CD4-positive, alpha-beta T cell (primary cell): ENCODE data around the gene OSBPL3. TPM values are rescaled to one million over a fixed set of nuclear protein-coding genes. Genes with fewer than 3 reads are reported as not detected.

Experiments
- ATAC-seq: fragments of 200-7000 bp; cut with Tn5 transposase; one replicate; pipeline ENCODE4 v1.10.0; 2022; ENCODE audit warnings: mild to moderate bottlenecking; ENCODE audit not compliant: poor library complexity
- CTCF ChIA-PET: fragments of 350-600 bp; sonication (Branson Sonifier 250); formaldehyde crosslinking; loops from one replicate; lab custom pipeline; 2021; ENCODE audit warnings: antibody characterized with exemption, inconsistent platforms; lab: Charles Lee
- POLR2A ChIA-PET: fragments of 350-600 bp; sonication (Branson Sonifier 250); formaldehyde crosslinking; loops from one replicate; lab custom pipeline; 2021; ENCODE audit warnings: antibody characterized with exemption, inconsistent platforms; lab: Charles Lee
- DNase-seq, 14 experiments: peaks; one replicate each; pipeline ENCODE4 v3.0.0-alpha.2; 2013 to 2020; ENCODE audit warnings: mixed read lengths in 2 of 14
- H3K27ac ChIP-seq, 2 donors: one replicate each; pipeline versions ENCODE4 v1.5.1 to v1.7.0; 2013; ENCODE audit warnings: low read length in 2 of 2, low read depth in 1 of 2, mild to moderate bottlenecking in 1 of 2
- H3K27me3 ChIP-seq, 2 experiments: 1 replicate in 1 of 2; 2 replicates in 1 of 2; pipeline versions ENCODE4 v1.6.1 to v1.7.0; 2013; ENCODE audit warnings: low read length in 2 of 2, control low read depth in 1 of 2, mild to moderate bottlenecking in 1 of 2, moderate library complexity in 1 of 2; ENCODE audit not compliant: insufficient read depth in 2 of 2, control insufficient read depth in 1 of 2
- H3K36me3 ChIP-seq: one replicate; pipeline ENCODE4 v1.6.1; 2013; ENCODE audit warnings: low read length, control low read depth; ENCODE audit not compliant: insufficient read depth
- H3K4me1 ChIP-seq: one replicate; pipeline ENCODE4 v1.6.1; 2013; ENCODE audit warnings: low read length, control low read depth; ENCODE audit not compliant: insufficient read depth
- H3K4me3 ChIP-seq: one replicate; pipeline ENCODE4 v1.5.1; 2013; ENCODE audit warnings: mild to moderate bottlenecking, low read length, moderate library complexity
- H3K9me3 ChIP-seq, 2 experiments: 1 replicate in 1 of 2; 2 replicates in 1 of 2; pipeline versions ENCODE4 v1.6.1 to v1.7.0; 2013; ENCODE audit warnings: low read length in 2 of 2, mild to moderate bottlenecking in 2 of 2, control low read depth in 1 of 2, moderate library complexity in 1 of 2; ENCODE audit not compliant: control insufficient read depth in 1 of 2, insufficient read depth in 1 of 2
- H3K27ac Mint-ChIP-seq: one replicate; pipeline ENCODE4 v1.8.0; 2020; ENCODE audit warnings: mixed read lengths
- H3K27me3 Mint-ChIP-seq: one replicate; pipeline ENCODE4 v1.8.0; 2021; ENCODE audit warnings: mixed read lengths
- H3K36me3 Mint-ChIP-seq: one replicate; pipeline ENCODE4 v1.8.0; 2021; ENCODE audit warnings: low read depth, mixed read lengths
- H3K4me1 Mint-ChIP-seq: one replicate; pipeline ENCODE4 v1.8.0; 2021; ENCODE audit warnings: low read depth, mixed read lengths
- H3K4me3 Mint-ChIP-seq: one replicate; pipeline ENCODE4 v1.8.0; 2020; ENCODE audit warnings: mild to moderate bottlenecking, mixed read lengths
- H3K9me3 Mint-ChIP-seq: one replicate; pipeline ENCODE4 v1.8.0; 2020; ENCODE audit warnings: mixed read lengths
- intact Hi-C, 2 experiments: fragments of 100-400 bp; cut with DNase I in 1 of 2; cut with micrococcal nuclease in 1 of 2; formaldehyde crosslinking; loops; one replicate each; pipeline versions ENCODE4 v1.15.1 to v1.9.0; 2023 to 2025; cut with DNase I, micrococcal nuclease
- total RNA-seq, 174 experiments: library from RNA in 2 of 174; stranded (reverse) in 2 of 174; gene quantifications; one replicate each; pipeline ENCODE4 v1.2.3 and lab custom pipeline; 2021 to 2026
- TF ChIP-seq, protein P1 (sequence below): fragments of 200-600 bp; IDR thresholded peaks from one replicate; pipeline ENCODE4 v1.8.0; 2022; ENCODE audit warnings: antibody characterized with exemption, mild to moderate bottlenecking

The OSBPL3 gene
- total RNA-seq, 2 experiments from 2014 or later = 25.4 to 25.9 TPM

DNA sequence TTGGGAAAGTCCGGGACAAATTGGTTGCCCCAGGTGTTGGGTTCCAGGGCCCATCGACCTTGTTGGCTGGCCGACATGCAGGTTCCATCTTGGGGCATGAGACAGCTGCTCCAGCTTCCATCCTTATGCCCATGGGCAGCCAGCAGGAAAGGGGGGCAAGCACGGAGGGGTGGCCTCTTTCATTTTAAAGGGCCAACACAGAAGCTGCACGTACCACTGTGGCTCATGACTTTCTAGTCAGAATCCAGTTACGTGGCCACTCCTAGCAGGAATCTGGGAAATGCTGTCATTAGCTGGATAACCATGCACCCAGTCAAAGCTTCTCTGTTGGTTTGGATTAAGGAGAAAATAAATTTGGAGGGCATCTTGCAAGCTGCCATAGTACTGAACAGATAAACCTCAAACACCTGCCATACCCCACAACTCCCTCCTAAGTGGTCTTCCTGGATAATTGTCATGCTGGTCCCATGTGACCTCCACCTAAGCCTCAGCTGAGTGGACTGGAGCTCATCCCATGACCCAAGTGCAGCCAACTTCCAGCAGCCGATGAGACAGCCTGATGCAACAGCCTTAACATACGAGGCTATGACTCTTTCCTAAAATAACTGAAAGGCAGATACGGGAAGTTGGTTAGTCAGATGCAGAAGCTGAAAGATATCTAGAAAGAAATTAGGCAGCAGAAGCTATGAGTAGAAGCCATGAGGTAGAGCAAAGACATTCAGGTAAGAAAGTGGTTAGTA is 201.3 kb downstream of the OSBPL3 start:
- Histone ChIP-seq H3K9me3 (no peaks in the 10 kb centered on the region), H3K36me3 (no peaks in the 10 kb centered on the region), H3K27me3 (no peaks in the 10 kb centered on the region), H3K4me3 (no peak overlapping the region), H3K27ac (no peak overlapping the region), H3K4me1 (peaks cover 2% of the 10 kb centered on the region)
- H3K4me3 Mint-ChIP-seq = no peak overlapping the region
- no peaks in the 10 kb centered on the region for H3K9me3 Mint-ChIP-seq
- peak in 2 of 14 experiments; percentile 51 to 65 for DNase-seq
- no peak for ATAC-seq
- ChIA-PET POLR2A (no interaction called here), CTCF (no interaction called here)
- H3K27me3 Mint-ChIP-seq = no peaks in the 10 kb centered on the region
- intact Hi-C loops = no loop called here
- no peaks in the 10 kb centered on the region for H3K4me1 Mint-ChIP-seq
- TF ChIP-seq, protein P1, sequence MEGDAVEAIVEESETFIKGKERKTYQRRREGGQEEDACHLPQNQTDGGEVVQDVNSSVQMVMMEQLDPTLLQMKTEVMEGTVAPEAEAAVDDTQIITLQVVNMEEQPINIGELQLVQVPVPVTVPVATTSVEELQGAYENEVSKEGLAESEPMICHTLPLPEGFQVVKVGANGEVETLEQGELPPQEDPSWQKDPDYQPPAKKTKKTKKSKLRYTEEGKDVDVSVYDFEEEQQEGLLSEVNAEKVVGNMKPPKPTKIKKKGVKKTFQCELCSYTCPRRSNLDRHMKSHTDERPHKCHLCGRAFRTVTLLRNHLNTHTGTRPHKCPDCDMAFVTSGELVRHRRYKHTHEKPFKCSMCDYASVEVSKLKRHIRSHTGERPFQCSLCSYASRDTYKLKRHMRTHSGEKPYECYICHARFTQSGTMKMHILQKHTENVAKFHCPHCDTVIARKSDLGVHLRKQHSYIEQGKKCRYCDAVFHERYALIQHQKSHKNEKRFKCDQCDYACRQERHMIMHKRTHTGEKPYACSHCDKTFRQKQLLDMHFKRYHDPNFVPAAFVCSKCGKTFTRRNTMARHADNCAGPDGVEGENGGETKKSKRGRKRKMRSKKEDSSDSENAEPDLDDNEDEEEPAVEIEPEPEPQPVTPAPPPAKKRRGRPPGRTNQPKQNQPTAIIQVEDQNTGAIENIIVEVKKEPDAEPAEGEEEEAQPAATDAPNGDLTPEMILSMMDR = no peak
- peaks cover 1% of the 10 kb centered on the region for H3K36me3 Mint-ChIP-seq
- H3K27ac Mint-ChIP-seq = no peak overlapping the region

GRCh38 chr7:24777806-24778205 is 202.2 kb downstream of the OSBPL3 start:
- Mint-ChIP-seq H3K36me3 (no peaks in the 10 kb centered on the region), H3K4me1 (no peaks in the 10 kb centered on the region), H3K4me3 (no peak overlapping the region), H3K9me3 (no peaks in the 10 kb centered on the region), H3K27me3 (no peaks in the 10 kb centered on the region), H3K27ac (no peak overlapping the region)
- intact Hi-C loops = no loop called here
- TF ChIP-seq, protein P1 = no peak
- Histone ChIP-seq H3K4me1 (peaks cover 2% of the 10 kb centered on the region), H3K9me3 (no peaks in the 10 kb centered on the region), H3K27ac (no peak overlapping the region), H3K36me3 (no peaks in the 10 kb centered on the region), H3K27me3 (no peaks in the 10 kb centered on the region), H3K4me3 (no peak overlapping the region)
- ATAC-seq (no peak), DNase-seq (no peak)
- ChIA-PET POLR2A (no interaction called here), CTCF (no interaction called here)

GRCh38 chr7:24773646-24774045 is 206.3 kb downstream of the OSBPL3 start:
- DNase-seq = no peak
- H3K4me3 Mint-ChIP-seq = no peak overlapping the region
- H3K36me3 Mint-ChIP-seq = no peaks in the 10 kb centered on the region
- Histone ChIP-seq H3K27ac (no peak overlapping the region), H3K9me3 (peaks cover 0 to 6% of the 10 kb centered on the region in 2 experiments), H3K4me1 (no peaks in the 10 kb centered on the region), H3K4me3 (no peak overlapping the region), H3K27me3 (no peaks in the 10 kb centered on the region), H3K36me3 (no peaks in the 10 kb centered on the region)
- no peak for ATAC-seq
- H3K4me1 Mint-ChIP-seq = no peaks in the 10 kb centered on the region
- peaks cover 14% of the 10 kb centered on the region for H3K27me3 Mint-ChIP-seq
- ChIA-PET POLR2A (interaction anchor here (0.8 kb wide), 1 partner anchor 9 kb away, joined by 3 read pairs; no protein-coding TSS in a partner anchor), CTCF (no interaction called here)
- intact Hi-C loops = no loop called here
- TF ChIP-seq, protein P1 = no peak
- H3K9me3 Mint-ChIP-seq = peaks cover 3% of the 10 kb centered on the region
- no peak overlapping the region for H3K27ac Mint-ChIP-seq
